Muscle of back (tissue), 11 donors: ENCODE results near the gene TELO2. TPM values are rescaled to one million over a fixed set of nuclear protein-coding genes. Genes with fewer than 3 reads are reported as not detected.

Experiments used
- DNase-seq, 3 donors: peaks; one replicate each; pipeline versions ENCODE4 v3.0.0 to v3.0.0-alpha.2; 2013
- polyA plus RNA-seq, 10 donors: library from polyadenylated mRNA; unstranded; fragments of 120-200 nt; gene quantifications; one replicate each; pipeline ENCODE4 v1.2.1, GENCODE V29; 2013; ENCODE audit not compliant: insufficient read length in 10 of 10

TELO2 gene
- polyA plus RNA-seq, 10 donors, result 16.5 to 33.9 (median 27.0) TPM

DNA sequence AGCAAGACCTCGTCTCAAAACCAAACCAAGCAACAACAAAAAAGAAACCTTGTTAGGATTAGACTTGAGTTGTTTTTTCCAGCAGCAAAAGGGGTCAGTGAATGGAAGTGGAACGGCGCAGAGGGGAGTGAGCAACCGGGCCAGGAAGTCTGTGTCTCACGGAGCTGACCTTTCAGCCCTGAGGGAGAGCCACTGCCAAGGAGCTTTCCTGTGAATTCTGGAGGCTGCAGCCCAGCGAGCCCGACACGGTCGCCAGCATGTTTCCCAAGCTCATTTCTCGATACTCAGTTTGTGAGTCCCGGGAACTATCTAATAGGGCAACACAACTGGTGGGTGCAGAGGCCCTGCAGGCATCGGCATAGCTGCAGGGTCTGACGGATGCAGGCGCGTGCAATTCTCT lies 19.6 kb downstream of the TELO2 start:
- DNase-seq, result no peak

DNA sequence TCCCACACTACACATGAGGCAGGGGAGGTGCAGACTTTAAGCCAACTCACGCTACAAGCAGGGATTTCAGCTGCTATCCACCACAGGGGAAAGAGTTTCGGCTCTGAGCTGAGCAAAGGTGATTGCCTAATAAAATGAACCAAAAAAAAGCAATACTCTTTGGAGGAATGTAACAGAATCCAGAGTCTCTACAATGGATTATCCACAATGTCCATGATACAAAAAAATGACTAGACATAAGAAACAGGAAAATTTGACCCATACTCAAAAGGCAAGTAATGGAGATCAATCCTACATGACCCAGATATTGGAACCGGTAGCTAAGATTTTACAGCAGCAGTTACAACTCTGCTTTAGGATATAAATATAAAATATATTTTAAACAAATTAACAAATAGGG lies 21.3 kb downstream of the TELO2 start:
- DNase-seq, result no peak

DNA sequence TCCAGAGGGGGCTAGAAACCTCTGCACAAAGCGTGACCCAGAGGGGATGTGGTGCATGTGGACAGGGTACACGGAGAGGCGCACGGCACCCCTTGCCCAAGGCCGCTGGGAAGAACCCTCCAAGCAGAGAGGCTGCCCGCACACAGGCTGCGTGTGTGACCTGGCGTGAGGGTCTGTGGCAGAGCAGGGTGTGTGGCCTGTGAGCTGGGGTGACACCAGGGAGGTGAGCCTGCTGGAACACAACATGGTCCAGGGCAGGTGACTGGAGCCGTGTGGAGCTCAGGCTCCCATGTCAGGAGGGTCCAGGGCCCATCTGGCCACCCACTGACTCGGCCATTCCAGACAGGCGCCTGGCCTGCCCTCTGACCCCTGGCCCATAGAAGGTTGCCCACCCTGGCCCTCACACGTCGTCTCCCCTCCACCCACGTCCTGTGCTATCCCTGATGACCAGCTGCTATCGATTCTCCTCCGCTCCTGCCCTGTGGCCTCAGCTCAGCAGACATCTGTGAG lies 25.5 kb downstream of the TELO2 start:
- no peak for DNase-seq

DNA sequence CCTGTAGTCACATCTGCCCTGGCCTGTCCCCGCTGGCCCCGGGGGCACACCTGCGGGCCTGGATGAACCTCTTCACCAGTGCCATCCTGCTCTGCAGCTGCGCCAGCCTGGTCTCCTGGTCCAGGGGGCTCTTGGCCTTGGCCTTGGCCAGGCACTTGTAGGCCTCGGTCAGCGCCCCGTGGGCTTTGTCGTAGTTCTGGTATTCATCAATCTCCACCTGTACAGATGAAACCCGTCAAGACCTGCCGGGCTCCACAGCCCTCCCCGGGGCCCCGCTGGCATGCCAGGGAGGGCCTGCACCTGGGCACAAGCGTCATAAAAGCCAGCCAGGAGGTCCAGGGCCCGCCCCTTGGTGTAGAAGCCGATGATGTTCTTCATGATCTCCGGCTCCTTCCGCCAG lies 26.7 kb downstream of the TELO2 start:
- no peak for DNase-seq

DNA sequence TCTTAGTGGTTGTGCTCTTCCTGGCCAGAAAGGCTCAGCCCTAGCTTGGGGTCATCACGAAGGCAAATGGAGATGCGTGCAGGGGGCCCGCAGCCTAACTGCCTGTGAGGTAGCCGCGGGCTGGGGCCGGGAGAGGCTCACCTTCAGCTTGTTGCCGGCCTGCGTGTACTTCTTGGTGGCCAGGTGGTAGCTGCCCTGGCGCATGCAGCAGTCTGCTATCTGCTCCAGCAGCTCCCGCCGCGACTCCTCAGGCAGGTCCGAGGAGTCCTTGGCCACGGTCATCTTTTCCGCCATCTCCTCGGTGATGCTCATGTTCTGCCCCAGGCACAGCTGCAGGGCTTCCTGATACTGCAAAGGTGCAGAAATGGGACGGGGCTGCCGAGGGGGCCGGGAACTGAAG lies 27.3 kb downstream of the TELO2 start:
- DNase-seq, result no peak

DNA sequence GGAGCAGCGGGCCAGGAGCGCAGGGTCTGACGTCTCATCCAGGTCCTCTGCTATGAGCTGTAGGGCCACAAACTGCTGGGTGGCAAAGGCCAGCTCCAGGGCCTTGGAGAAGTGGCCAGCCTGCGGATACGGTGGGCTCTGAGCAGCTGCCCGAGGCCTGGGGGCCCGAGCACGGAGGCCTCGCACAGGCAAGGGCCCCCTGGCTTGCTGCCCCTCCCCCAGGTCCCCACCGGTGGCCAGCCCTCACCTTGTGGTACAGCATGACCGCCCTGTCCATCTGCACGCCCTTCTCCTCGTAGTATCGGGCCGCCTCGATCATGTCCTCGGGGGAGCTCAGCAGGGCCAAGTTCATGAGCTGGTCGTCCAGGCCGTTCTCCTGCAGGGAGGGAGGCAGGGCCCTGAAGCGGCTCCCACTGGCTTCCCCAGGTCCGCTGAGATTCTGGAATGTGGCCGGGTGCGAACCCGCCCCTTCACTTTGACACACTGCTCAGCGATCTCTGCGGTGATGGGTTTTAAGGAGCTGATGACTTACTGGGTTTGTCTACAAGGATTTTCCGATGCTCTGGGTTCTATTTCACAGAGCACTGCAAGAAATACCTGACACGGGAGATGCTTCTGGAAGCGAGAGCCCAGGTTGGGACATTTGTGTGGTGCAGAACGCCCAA lies 30.6 kb downstream of the TELO2 start:
- no peak for DNase-seq

DNA sequence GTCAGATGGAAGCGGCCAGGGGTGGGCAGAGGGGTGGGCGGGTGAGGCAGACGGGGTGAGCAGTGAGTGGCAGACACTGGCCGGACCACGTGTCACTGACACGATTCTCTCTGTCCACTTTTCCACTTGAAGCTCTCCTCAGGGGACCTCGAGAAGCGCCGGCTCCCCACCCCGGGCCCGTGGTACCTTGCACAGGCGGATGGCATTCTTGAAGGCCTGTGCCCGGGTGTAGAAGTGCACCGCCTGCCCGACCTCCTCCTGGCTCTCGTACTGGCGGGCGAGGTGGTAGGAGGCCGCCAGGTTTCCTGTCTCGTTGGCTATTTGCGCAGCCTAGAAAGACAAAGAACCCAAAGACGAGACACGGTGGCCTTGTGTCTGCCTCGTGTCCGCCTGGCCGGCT lies 31.2 kb downstream of the TELO2 start:
- DNase-seq, result no peak

DNA sequence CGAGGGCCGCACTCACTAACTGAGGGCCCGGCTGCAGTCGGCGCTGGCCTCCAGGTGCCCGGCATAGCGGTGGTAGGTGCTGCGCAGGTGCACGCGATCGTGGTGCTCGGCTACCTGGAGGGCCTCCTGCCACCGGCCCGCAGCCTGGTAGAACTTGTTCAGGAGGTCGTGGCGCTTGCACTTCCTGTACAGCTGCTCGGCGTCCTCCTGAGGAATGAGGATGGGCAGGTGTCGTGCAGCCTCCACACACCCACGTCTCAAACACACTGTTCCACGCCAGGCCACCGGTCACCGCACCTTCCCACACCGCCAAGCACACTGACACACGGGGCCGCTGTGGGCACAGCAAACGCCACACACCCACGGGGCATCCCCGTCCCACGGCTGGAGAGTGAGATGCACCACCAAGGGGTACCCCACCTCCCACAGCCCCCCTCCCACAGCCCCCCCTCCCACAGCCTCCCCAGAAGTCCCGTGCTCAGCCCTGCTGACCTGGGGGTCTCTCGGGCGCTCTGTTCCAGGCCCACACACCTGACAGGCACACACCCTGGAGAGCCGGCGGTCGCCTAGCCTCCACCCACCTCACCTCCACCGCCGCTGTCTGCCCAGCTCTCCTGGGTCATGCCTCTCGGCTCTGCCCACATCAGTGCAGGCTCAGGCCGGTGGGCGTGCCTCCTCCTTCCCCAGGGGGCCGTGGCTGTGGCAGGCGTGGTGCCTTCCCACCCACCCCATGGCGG lies 32.9 kb downstream of the TELO2 start:
- DNase-seq, result no peak

DNA sequence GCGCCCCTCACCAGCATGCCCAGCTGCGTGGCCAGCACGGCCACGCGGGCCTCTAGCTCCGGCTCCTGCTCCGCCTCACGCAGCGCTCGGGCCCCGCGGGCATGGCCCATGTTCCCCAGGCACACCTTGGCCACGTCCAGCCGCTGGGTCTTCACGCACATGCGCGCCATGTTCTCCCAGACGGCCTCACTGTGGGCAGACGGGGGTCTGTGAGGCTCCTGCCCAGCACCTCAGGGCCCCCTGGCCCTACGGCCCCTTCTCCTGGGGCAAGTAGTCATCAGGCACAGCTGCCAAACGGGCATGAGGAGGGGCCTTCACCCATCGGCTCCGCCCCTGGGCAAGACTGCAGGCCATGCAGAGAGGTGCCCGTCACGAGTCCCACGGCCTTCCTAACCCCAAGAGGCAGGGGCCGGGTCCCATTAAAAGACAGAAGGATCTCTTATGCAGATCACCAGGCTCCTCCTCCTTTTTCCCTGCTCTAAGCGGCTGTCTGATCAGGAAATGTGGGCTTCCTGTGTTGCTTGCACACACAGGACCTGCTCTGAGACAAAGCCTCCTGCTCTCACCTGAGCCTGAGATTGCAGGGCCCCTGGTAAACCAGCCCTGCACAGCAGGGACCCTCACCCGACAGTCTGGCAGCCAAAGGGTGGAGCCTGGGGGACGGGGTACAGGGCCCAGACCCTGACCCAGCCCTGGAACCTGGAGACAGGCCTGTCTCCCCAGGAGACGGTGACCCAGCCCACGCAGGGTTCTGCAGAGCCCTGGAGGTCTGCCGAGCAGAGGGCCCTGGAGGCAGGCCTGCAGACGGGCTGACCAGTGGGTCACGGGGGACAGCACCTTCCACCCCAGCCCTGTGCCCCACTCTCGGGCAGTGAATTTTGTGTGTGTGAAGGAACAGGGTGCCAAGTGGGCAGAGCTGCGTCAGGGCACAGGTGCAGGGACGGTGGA lies 33.7 kb downstream of the TELO2 start:
- no peak for DNase-seq

DNA sequence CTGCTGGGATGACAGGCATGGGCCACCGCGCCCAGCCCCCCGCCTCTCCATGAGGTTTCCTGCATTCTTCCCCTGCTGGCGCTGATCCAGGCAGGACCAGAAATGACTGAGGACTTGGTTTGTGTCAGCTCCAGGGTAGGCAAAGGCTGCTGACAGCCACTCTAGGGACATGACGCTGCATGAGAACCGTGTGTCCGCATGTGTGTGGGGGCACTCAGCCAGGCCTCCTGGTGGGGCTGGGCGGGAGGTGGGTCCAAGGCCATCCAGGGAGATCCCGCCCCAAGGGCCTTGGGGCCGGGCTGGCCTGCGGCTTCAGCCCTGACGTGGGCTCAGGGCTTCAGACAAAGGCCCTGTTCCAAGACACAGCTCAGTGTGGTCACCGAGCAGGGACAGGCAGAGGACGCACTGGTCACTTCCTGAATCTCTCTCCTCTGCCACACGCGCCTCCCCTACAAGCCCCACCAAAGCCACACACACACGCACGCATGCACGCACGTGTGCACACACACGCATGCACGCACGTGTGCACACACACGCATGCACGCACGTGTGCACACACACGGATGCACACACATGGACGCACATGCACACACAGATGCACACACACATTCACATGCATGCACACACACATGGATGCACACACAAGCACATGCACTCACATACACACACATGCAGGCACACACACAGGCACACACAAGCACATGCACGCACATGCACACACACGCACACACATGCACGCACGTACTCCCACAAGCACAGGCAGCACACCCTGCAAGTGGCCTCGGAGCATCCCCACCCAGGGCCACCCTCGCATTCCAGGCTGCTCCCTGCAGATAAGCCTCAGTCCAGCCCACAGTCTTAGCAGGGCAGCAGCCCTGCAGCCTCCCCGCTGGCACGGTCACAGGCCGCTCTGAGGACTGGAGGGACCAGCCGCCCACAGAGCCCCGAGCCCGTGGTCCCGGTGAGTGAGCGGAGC lies 35.0 kb downstream of the TELO2 start:
- DNase-seq, result peak in 1 of 3 donors; percentile 61

DNA sequence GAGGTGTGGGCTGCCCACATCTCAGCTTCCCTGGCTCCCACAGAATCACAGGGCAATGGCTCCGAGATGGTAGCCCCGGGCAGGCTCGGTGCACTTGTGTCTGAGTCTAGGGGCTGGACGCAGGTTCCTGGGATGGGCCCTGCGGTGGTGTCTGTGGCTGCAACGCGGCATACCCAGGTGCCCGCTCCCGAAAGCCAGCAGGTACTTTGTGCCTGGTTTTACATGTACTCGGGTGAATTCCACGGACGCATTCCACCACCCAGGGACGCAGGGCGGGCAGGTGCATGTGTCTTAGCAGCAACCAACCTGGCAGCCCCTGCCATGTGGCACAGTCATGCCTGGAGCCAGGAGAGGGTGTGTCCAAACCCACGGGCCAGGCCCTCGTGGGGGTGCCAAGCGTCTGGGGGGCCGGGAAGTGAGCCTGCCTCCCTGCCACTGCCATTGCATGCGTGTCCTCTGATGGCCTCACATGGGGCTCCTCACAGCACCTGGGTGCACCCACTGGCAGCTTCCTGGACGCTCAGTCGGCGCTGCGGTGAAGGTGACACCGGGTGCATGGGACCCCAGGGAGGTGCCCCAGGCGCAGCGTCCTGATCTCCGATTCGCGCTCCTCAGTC lies 35.9 kb downstream of the TELO2 start:
- DNase-seq, result no peak

DNA sequence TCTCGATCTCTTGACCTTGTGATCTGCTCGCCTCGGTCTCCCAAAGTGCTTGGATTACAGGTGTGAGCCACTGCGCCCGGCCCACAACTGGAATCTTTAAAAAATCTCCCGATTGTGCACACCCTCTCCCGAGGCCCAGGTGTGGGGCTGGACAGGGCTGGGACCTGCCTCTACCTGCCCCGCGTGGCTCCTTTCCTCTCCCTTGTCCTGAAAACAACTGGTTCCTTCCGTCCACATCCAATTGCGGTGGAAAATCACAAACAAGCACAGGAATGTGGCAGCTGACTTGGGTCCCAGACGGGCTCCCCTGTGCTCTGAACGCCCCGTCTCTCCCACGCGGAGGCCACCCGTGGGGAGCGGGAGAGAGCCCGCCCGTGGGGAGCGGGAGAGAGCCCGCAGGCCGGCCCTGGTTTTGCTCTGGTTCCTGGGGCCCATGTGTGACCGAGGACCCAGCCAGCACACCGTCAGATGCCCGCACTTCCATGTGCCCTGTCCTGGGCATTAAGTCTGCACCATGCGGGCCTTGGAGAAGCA lies 37.3 kb downstream of the TELO2 start:
- no peak for DNase-seq

DNA sequence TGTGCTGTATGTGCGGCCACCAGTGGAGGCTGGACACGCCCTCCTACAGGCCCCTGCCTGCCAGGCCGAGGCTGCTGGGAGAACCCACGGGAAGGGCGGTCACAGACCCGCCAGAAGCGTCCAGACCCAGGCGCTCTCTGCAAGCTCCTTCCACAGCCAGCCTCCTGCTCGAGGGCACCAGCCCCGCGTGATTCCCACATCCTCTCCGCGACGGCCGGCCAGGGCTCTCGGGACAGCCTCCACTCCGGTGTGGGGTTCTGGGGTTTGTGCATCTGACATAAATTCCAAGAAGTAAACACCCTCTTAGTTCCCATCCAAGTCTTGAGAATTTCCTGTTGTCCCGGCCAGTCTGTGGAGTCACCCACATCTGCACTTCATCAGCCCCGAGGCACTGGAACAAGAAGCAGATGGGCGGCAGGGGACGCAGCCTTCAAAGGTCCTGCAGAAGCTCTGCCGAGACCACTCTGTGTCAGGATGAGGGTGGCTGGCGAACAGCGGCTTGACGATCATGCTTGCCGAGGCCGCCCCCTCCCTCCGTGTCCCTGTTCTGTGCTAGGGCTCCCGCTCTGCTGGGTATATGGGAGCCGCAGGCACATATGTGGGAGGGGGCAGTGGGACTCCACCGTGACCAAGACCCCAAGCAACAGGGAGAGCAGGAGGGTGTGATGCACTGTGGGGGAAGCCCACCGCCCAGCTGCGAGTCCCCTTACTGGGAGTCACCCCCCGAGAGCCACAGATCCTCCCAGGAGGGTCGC lies 37.9 kb downstream of the TELO2 start:
- peak; percentile 71 to 89 (median 75) for DNase-seq

DNA sequence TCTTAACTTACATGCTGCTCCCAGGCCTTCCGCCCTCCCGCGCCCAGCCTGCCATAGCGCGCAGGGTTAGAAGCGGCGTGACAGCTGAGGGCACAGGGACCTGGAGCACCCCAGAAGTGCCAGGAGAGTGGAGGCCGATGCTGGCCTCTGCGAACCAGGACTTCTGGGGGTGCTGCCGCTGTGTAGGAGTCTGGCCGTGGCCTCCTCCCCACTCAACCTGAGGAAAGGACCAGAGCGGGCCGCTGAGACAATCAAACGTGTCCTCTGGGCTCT lies 38.4 kb downstream of the TELO2 start:
- no peak for DNase-seq

DNA sequence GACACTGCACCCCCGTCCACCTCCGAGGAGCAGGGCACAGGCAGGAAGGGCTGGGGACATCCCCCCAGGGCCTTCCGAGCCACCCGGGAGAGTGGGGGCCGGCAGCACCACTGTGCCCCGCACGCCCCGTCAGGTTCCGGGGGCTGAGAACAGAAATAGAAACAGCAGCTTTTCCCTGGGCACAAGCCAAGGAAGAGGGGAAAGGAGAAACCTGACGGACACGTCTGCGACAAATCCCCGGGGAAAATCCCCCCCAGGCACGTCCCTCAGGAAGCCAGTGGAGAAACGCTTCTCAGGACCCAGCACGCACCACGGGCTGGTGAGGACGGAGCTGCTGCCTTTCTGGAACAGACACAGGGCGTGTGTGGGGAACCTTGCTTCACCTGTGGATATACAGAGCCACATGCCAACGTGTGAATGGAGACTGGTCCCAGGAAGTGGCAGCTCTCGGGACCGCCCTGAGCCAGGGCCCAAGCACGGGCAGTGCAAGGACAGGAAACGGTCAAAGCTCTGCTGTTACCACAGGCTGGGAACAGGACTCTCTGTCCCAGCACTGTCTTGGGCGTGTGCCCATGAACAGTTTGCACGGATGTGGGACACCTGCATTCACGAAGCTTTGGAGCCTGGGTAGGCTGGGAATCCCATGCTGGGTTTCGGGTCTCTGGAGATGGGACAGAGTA lies 39.1 kb downstream of the TELO2 start:
- DNase-seq, result peak in 1 of 3 donors; percentile 78

DNA sequence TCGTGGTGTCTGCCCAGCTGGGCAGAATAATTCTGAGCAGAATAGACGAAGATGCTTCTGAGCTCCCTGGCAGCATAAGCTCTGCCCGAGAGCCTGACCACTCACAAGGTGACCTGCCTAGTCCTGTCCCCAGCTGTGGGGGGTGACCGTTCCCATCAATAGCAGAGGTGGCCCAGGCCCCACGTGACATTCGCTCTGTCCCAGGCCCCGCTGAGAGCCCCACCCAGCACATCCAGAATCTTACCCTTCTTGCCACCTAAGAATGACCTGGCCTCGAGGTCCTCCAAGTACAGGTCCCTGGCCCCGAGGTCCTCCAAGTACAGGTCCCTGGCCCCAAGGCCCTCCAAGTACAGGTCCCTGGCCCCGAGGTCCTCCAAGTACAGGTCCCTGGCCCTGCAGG lies 39.6 kb downstream of the TELO2 start:
- no peak for DNase-seq

DNA sequence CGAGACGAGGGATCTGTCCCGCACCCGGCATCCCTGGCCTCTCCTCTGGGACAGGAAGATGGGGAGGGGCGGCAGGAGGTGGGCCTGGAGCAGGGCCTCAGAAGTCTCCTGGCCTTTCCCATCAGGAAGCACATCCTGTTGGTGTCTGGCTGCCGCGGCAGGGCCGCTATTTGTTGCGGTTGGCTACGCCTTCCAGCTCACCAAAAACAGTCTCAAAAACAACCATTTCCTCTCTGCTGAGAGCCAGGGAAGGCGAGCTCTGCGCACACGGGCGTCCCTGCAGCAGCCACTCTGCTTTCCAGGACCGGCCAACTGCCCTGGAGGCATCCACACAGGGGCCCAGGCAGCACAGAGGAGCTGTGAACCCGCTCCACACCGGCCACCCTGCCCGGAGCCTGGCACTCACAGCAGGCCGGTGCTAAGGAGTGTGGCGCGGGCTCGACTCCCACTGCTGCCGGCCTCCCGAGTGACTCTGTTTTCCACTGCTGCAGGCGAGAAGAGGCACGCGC lies 40.3 kb downstream of the TELO2 start, which contains the start of gene TMEM204:
Gene TMEM204 (plus strand): TSS at position 224 of the 509 bp plus-strand sequence. CDS start 610 bp downstream, outside the sequence.
- peak; percentile 71 to 91 (median 72) for DNase-seq
